DOHH2 (cell line): ENCODE data around the gene PUS10.

Experiments
- H3F3A ChIP-seq: fragments of 200-600 bp; sonication (generic), shearing (Covaris generic); 2 replicates; pipeline ENCODE4 v1.6.0; 2016; ENCODE audit warnings: antibody characterized with exemption, mild to moderate bottlenecking; ENCODE audit not compliant: control insufficient read depth, insufficient read depth
- H3K27ac ChIP-seq: fragments of 200-600 bp; sonication (generic); 2 replicates; pipeline ENCODE4 v1.5.1; 2014; ENCODE audit warnings: low read depth, mild to moderate bottlenecking, low read length, moderate library complexity
- H3K27me3 ChIP-seq: fragments of 200-600 bp; sonication (generic); 2 replicates; pipeline ENCODE4 v1.6.1; 2014; ENCODE audit warnings: mild to moderate bottlenecking, low read length, mixed read lengths; ENCODE audit not compliant: control insufficient read depth
- H3K36me3 ChIP-seq: fragments of 200-600 bp; sonication (generic); 2 replicates; pipeline ENCODE4 v1.6.1; 2014; ENCODE audit warnings: mild to moderate bottlenecking, low read length, moderate library complexity, mixed read lengths; ENCODE audit not compliant: control insufficient read depth
- H3K4me1 ChIP-seq: fragments of 200-600 bp; sonication (generic); 2 replicates; pipeline ENCODE4 v1.6.1; 2014; ENCODE audit warnings: mild to moderate bottlenecking, low read length, mixed read lengths; ENCODE audit not compliant: control insufficient read depth
- H3K4me2 ChIP-seq: fragments of 200-600 bp; sonication (generic); 2 replicates; pipeline ENCODE4 v1.6.0; 2014; ENCODE audit warnings: mild to moderate bottlenecking, low read length, moderate library complexity
- H3K4me3 ChIP-seq: fragments of 200-600 bp; sonication (generic); 2 replicates; pipeline ENCODE4 v1.5.1; 2014; ENCODE audit warnings: mild to moderate bottlenecking, low read length, mixed read lengths
- H3K79me2 ChIP-seq: fragments of 200-600 bp; sonication (generic); 2 replicates; pipeline ENCODE4 v1.6.1; 2014; ENCODE audit warnings: mild to moderate bottlenecking, low read length, mixed read lengths; ENCODE audit not compliant: control insufficient read depth
- H3K9me2 ChIP-seq: fragments of 200-600 bp; sonication (generic); replicated peaks from 2 replicates; pipeline ENCODE4 v1.6.1; 2014; ENCODE audit warnings: mild to moderate bottlenecking, low read length, mixed read lengths; ENCODE audit not compliant: control insufficient read depth
- H3K9me3 ChIP-seq: fragments of 200-600 bp; sonication (generic); 2 replicates; pipeline ENCODE4 v1.6.1; 2014; ENCODE audit warnings: antibody characterized with exemption, low read length, mixed read lengths; ENCODE audit not compliant: control insufficient read depth, insufficient read depth
- H4K20me1 ChIP-seq: fragments of 200-600 bp; sonication (generic); 2 replicates; pipeline ENCODE4 v1.6.0; 2014; ENCODE audit warnings: low read depth, mild to moderate bottlenecking, antibody characterized with exemption, low read length, moderate library complexity; ENCODE audit not compliant: control insufficient read depth, insufficient read depth
- CTCF ChIP-seq: fragments of 200-600 bp; sonication (generic); IDR thresholded peaks from one replicate; pipeline ENCODE4 v1.5.1; 2014; ENCODE audit warnings: antibody characterized with exemption, mild to moderate bottlenecking, low read depth, low read length; ENCODE audit not compliant: poor library complexity, severe bottlenecking
- EZH2phosphoT487 ChIP-seq: fragments of 200-600 bp; sonication (generic); IDR thresholded peaks from 2 replicates; pipeline ENCODE4 v1.6.1; 2017; ENCODE audit warnings: borderline replicate concordance, mild to moderate bottlenecking, antibody characterized with exemption, low read length, moderate library complexity, mixed read lengths

The PUS10 gene

GRCh38 chr2:60899892-60900249 lies 118.2 kb downstream of the PUS10 start:
- H3F3A ChIP-seq: peaks cover 46% of the 10 kb centered on the region
- H3K36me3 ChIP-seq: peaks cover 99% of the 10 kb centered on the region
- H4K20me1 ChIP-seq: peaks cover 20% of the 10 kb centered on the region; the same call in 1 of the 2 replicates

GRCh38 chr2:60899230-60899891 lies 118.7 kb downstream of the PUS10 start:
- Histone ChIP-seq H3K27ac (no peak overlapping the region), H4K20me1 (peaks cover 22% of the 10 kb centered on the region; the same call in 1 of the 2 replicates), H3K36me3 (peaks cover 99% of the 10 kb centered on the region), H3K9me3 (no peaks in the 10 kb centered on the region), H3K9me2 (no peaks in the 10 kb centered on the region), H3F3A (peaks cover 44% of the 10 kb centered on the region), H3K4me3 (no peak overlapping the region), H3K27me3 (no peaks in the 10 kb centered on the region), H3K4me1 (peaks cover 25% of the 10 kb centered on the region), H3K79me2 (peaks cover 97% of the 10 kb centered on the region), H3K4me2 (no peak overlapping the region)
- TF ChIP-seq CTCF (no peak), EZH2phosphoT487 (no peak)

More at GRCh38 chr2:60899892-60900249, 118.2 kb downstream of the PUS10 start:
- no peaks in the 10 kb centered on the region for H3K9me2 ChIP-seq
- H3K4me2 ChIP-seq: no peak overlapping the region
- peaks cover 96% of the 10 kb centered on the region for H3K79me2 ChIP-seq
- TF ChIP-seq CTCF: no peak
- no peaks in the 10 kb centered on the region for H3K9me3 ChIP-seq
- no peaks in the 10 kb centered on the region for H3K27me3 ChIP-seq
- no peak overlapping the region for H3K27ac ChIP-seq
- no peak overlapping the region for H3K4me3 ChIP-seq
- H3K4me1 ChIP-seq: peaks cover 24% of the 10 kb centered on the region

GRCh38 chr2:60898567-60898966 lies 119.5 kb downstream of the PUS10 start:
- H3K4me2 ChIP-seq: no peak overlapping the region
- H3K79me2 ChIP-seq: peaks cover 99% of the 10 kb centered on the region
- peaks cover 30% of the 10 kb centered on the region; the same call in 1 of the 2 replicates for H4K20me1 ChIP-seq
- H3K9me3 ChIP-seq: no peaks in the 10 kb centered on the region
- H3K27ac ChIP-seq: no peak overlapping the region
- no peak overlapping the region for H3K4me3 ChIP-seq
- peaks cover 33% of the 10 kb centered on the region for H3K4me1 ChIP-seq
- no peaks in the 10 kb centered on the region for H3K27me3 ChIP-seq
- H3K36me3 ChIP-seq: peaks cover 100% of the 10 kb centered on the region
- TF ChIP-seq CTCF: no peak
- no peak for TF ChIP-seq EZH2phosphoT487
- H3K9me2 ChIP-seq: no peaks in the 10 kb centered on the region
- peaks cover 52% of the 10 kb centered on the region for H3F3A ChIP-seq
